ENCODE results near the gene NKAIN2.

GRCh38 chr6:124677874-124678273, 874.2 kb downstream of the NKAIN2 start:
- no peak for TF ChIP-seq CTCF (IDR thresholded peaks at IDR 0.05)
- no peak for TF ChIP-seq ZFX (IDR thresholded peaks at IDR 0.05; ENCODE audit: borderline replicate concordance)

All from 22Rv1 (cell line).